SK-N-SH treated with all-trans-retinoic acid at 6 μM for 48 hours (cell line): ENCODE results near the gene RPL35.
A peak's percentile ranks its signal among the peaks of the same experiment; 100 is the strongest.

Experiments
- ATAC-seq: fragments of 200-7000 bp; cut with Tn5 transposase; 3 replicates; pipeline ENCODE4 v1.9.1; 2020; ENCODE audit warnings: mild to moderate bottlenecking, moderate library complexity
- ARNTL ChIP-seq: fragments of 450-650 bp; formaldehyde crosslinking; IDR thresholded peaks from 2 replicates; pipeline ENCODE4 v1.5.0; 2020; ENCODE audit warnings: low read depth, mild to moderate bottlenecking, moderate library complexity, borderline replicate concordance
- BACH2 ChIP-seq: fragments of 250-450 bp; sonication (Bioruptor Pico); IDR thresholded peaks from 2 replicates; pipeline ENCODE4 v1.9.0; 2021; ENCODE audit warnings: mild to moderate bottlenecking, borderline replicate concordance
- CSDC2 ChIP-seq: fragments of 250-450 bp; sonication (Bioruptor Pico); IDR thresholded peaks from 2 replicates; pipeline ENCODE4 v1.5.0; 2020; ENCODE audit warnings: mild to moderate bottlenecking, moderate library complexity
- ESRRG ChIP-seq: fragments of 250-450 bp; sonication (Bioruptor Pico); IDR thresholded peaks from 2 replicates; pipeline ENCODE4 v1.6.1; 2021; ENCODE audit warnings: mild to moderate bottlenecking
- GLIS3 ChIP-seq: fragments of 250-450 bp; sonication (Bioruptor Pico); IDR thresholded peaks from 2 replicates; pipeline ENCODE4 v1.5.0; 2020; ENCODE audit warnings: mild to moderate bottlenecking, moderate library complexity
- OSR1 ChIP-seq: fragments of 250-450 bp; sonication (Bioruptor Pico); IDR thresholded peaks from 2 replicates; pipeline ENCODE4 v1.8.0; 2022; ENCODE audit warnings: moderate library complexity, mild to moderate bottlenecking, inconsistent platforms
- PPARA ChIP-seq: fragments of 250-450 bp; sonication (Bioruptor Pico); IDR thresholded peaks from 2 replicates; pipeline ENCODE4 v1.5.0; 2020; ENCODE audit warnings: mild to moderate bottlenecking, borderline replicate concordance
- SNAI2 ChIP-seq: fragments of 250-450 bp; sonication (Bioruptor Pico); IDR thresholded peaks from 2 replicates; pipeline ENCODE4 v1.5.0; 2020; ENCODE audit warnings: mild to moderate bottlenecking, moderate library complexity
- TCF4 ChIP-seq: fragments of 250-450 bp; sonication (Bioruptor Pico); IDR thresholded peaks from 2 replicates; pipeline ENCODE4 v1.8.0; 2021; ENCODE audit warnings: mild to moderate bottlenecking, moderate library complexity, borderline replicate concordance
- TOX ChIP-seq: fragments of 250-450 bp; sonication (Bioruptor Pico); IDR thresholded peaks from 2 replicates; pipeline ENCODE4 v1.8.0; 2021; ENCODE audit warnings: mild to moderate bottlenecking, moderate library complexity, borderline replicate concordance
- ZC3H10 ChIP-seq: fragments of 250-450 bp; sonication (Bioruptor Pico); IDR thresholded peaks from 2 replicates; pipeline ENCODE4 v1.5.1; 2021; ENCODE audit warnings: mild to moderate bottlenecking, moderate library complexity
- ZFP3 ChIP-seq: fragments of 250-450 bp; sonication (Bioruptor Pico); IDR thresholded peaks from 2 replicates; pipeline ENCODE4 v1.5.0; 2020; ENCODE audit warnings: mild to moderate bottlenecking, moderate library complexity
- ZFP30 ChIP-seq: fragments of 450-650 bp; formaldehyde crosslinking; IDR thresholded peaks from 2 replicates; pipeline ENCODE4 v1.5.0; 2022; ENCODE audit warnings: mild to moderate bottlenecking, moderate library complexity
- ZNF565 ChIP-seq: fragments of 450-650 bp; formaldehyde crosslinking; conservative IDR thresholded peaks from 2 replicates; pipeline ENCODE4 v1.5.0; 2020; ENCODE audit warnings: low read depth, mild to moderate bottlenecking, moderate library complexity
- ZNF70 ChIP-seq: fragments of 450-650 bp; formaldehyde crosslinking; IDR thresholded peaks from 2 replicates; pipeline ENCODE4 v1.5.0; 2020; ENCODE audit warnings: mild to moderate bottlenecking, moderate library complexity
- ZNF8 ChIP-seq: fragments of 450-650 bp; formaldehyde crosslinking; IDR thresholded peaks from 2 replicates; pipeline ENCODE4 v1.5.0; 2020; ENCODE audit warnings: mild to moderate bottlenecking, moderate library complexity
- TF ChIP-seq, protein P1 (sequence below): fragments of 250-450 bp; sonication (Bioruptor Pico); IDR thresholded peaks from 2 replicates; pipeline ENCODE4 v1.8.0; 2020; ENCODE audit warnings: mild to moderate bottlenecking, moderate library complexity, borderline replicate concordance
- TF ChIP-seq, protein P2 (sequence below): fragments of 250-450 bp; sonication (Bioruptor Pico); IDR thresholded peaks from 2 replicates; pipeline ENCODE4 v1.5.1; 2020; ENCODE audit warnings: low read depth, mild to moderate bottlenecking, moderate library complexity
- TF ChIP-seq, protein P3 (sequence below): fragments of 250-450 bp; sonication (Bioruptor Pico); IDR thresholded peaks from 2 replicates; pipeline ENCODE4 v1.5.0; 2020; ENCODE audit warnings: mild to moderate bottlenecking, moderate library complexity
- TF ChIP-seq, protein P4 (sequence below): fragments of 250-450 bp; sonication (Bioruptor Pico); IDR thresholded peaks from 2 replicates; pipeline ENCODE4 v1.5.1; 2021; ENCODE audit warnings: mild to moderate bottlenecking, moderate library complexity

Gene RPL35

DNA sequence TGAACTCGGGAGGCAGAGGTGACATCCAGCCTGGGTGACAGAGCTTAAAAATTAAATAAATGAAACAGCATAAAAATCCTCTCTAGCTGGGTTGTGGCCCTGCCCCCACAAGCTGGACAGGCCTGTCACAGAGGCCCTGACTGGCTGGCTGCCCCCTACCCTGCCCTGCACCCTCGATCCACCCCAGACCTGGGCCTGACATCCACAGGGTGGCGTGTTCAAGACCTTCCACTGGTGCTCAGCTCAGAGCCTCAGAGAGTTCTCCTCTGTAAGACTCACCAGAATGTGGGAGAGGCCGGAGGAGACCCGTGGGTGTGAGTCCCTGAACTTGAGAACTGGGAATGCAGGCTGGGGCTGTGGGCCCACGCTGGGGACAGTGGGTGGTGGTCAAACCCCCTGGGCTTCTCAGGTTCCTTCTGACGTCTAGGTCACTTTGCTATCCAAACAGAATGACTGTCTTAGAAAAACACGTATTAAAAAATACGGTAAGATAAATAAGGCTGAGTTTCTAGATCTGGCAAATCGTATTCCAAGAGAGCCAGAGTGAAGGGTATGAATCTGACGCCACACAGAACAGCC lies 18.2 kb downstream of the RPL35 start:
- TF ChIP-seq ZFP30 (no peak), TOX (no peak), OSR1 (CRISPR knock-in tag) (no peak), PPARA (no peak), BACH2 (CRISPR knock-in tag) (no peak), ZNF8 (CRISPR knock-in tag) (no peak), ZC3H10 (CRISPR knock-in tag) (no peak), ARNTL (CRISPR knock-in tag) (no peak), ESRRG (CRISPR knock-in tag) (no peak)
- TF ChIP-seq, protein P1, sequence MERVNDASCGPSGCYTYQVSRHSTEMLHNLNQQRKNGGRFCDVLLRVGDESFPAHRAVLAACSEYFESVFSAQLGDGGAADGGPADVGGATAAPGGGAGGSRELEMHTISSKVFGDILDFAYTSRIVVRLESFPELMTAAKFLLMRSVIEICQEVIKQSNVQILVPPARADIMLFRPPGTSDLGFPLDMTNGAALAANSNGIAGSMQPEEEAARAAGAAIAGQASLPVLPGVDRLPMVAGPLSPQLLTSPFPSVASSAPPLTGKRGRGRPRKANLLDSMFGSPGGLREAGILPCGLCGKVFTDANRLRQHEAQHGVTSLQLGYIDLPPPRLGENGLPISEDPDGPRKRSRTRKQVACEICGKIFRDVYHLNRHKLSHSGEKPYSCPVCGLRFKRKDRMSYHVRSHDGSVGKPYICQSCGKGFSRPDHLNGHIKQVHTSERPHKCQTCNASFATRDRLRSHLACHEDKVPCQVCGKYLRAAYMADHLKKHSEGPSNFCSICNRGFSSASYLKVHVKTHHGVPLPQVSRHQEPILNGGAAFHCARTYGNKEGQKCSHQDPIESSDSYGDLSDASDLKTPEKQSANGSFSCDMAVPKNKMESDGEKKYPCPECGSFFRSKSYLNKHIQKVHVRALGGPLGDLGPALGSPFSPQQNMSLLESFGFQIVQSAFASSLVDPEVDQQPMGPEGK (CRISPR knock-in tag): no peak
- no peak for ATAC-seq

DNA sequence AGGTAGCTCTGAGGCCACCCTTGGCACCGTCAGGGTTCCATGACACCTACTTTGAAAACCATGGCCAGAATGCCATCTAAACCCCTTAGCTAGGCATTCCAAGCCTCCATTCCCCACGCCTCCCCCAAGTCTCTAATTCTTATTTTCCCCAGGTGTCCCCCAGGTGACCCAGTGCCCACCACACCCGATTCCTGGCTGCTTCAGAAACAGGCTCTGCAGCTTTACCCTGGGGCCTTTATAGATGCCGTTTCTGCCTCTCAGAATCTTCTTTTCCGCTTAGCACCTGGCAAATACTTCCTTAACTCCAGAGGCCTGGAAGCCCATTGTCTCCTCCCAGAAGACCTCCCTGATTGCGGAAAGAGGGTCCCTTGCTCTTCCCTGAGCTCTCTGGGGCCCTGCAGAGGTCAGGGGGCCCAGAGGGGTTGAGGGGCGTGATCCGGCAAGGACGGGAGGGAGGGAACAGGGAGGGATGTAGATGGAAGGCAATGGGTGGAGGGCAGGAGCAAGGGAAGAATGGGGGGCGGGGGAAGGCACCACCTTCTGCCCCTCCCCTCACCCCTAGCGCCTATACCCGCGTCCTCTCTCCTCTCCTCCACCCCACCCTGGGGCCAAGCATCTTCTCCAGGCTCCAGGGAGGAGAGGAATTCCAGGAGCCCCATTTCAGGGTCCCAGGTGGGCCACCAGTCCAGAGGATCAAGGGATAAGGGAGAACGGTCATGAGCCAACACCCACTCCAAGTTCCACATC lies 20.5 kb downstream of the RPL35 start:
- ATAC-seq: no peak
- TF ChIP-seq ESRRG (CRISPR knock-in tag) (no peak), ZFP3 (CRISPR knock-in tag) (no peak), ZNF8 (CRISPR knock-in tag) (no peak), SNAI2 (CRISPR knock-in tag) (no peak)
- TF ChIP-seq, protein P2, sequence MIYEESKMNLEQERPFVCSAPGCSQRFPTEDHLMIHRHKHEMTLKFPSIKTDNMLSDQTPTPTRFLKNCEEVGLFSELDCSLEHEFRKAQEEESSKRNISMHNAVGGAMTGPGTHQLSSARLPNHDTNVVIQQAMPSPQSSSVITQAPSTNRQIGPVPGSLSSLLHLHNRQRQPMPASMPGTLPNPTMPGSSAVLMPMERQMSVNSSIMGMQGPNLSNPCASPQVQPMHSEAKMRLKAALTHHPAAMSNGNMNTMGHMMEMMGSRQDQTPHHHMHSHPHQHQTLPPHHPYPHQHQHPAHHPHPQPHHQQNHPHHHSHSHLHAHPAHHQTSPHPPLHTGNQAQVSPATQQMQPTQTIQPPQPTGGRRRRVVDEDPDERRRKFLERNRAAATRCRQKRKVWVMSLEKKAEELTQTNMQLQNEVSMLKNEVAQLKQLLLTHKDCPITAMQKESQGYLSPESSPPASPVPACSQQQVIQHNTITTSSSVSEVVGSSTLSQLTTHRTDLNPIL (CRISPR knock-in tag): no peak
- TF ChIP-seq, protein P3, sequence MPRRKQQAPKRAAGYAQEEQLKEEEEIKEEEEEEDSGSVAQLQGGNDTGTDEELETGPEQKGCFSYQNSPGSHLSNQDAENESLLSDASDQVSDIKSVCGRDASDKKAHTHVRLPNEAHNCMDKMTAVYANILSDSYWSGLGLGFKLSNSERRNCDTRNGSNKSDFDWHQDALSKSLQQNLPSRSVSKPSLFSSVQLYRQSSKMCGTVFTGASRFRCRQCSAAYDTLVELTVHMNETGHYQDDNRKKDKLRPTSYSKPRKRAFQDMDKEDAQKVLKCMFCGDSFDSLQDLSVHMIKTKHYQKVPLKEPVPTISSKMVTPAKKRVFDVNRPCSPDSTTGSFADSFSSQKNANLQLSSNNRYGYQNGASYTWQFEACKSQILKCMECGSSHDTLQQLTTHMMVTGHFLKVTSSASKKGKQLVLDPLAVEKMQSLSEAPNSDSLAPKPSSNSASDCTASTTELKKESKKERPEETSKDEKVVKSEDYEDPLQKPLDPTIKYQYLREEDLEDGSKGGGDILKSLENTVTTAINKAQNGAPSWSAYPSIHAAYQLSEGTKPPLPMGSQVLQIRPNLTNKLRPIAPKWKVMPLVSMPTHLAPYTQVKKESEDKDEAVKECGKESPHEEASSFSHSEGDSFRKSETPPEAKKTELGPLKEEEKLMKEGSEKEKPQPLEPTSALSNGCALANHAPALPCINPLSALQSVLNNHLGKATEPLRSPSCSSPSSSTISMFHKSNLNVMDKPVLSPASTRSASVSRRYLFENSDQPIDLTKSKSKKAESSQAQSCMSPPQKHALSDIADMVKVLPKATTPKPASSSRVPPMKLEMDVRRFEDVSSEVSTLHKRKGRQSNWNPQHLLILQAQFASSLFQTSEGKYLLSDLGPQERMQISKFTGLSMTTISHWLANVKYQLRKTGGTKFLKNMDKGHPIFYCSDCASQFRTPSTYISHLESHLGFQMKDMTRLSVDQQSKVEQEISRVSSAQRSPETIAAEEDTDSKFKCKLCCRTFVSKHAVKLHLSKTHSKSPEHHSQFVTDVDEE (CRISPR knock-in tag): no peak

DNA sequence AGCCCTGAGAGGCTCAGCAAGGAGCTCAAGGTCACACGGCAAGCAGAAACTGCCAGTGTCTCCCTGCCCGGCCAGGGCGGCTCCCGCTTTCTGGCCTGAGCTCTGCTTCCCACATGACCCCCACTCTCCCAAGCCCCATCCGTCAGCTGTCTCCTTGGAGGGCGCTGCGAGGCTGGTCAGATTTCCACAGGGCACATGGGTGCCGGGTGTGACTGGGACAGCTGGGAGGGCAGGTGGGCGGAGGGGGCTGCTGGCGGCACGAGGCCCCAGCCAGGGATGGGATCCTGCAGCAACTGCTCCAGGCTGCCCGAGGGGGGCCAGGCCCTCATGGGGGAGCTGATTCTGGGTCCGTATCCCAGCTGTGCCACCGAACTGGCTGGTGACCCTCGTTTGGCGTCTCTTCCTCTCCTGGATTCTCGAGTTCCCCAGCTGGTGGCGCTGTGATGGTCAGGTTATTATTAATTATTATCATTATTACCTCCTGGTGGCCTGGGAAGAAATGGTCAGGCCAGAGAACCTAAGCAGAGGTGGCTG lies 21.4 kb downstream of the RPL35 start:
- TF ChIP-seq, protein P3 (CRISPR knock-in tag): no peak
- TF ChIP-seq TOX (no peak), ZNF70 (CRISPR knock-in tag) (no peak), ZNF8 (CRISPR knock-in tag) (no peak)
- ATAC-seq: peak; percentile 66

DNA sequence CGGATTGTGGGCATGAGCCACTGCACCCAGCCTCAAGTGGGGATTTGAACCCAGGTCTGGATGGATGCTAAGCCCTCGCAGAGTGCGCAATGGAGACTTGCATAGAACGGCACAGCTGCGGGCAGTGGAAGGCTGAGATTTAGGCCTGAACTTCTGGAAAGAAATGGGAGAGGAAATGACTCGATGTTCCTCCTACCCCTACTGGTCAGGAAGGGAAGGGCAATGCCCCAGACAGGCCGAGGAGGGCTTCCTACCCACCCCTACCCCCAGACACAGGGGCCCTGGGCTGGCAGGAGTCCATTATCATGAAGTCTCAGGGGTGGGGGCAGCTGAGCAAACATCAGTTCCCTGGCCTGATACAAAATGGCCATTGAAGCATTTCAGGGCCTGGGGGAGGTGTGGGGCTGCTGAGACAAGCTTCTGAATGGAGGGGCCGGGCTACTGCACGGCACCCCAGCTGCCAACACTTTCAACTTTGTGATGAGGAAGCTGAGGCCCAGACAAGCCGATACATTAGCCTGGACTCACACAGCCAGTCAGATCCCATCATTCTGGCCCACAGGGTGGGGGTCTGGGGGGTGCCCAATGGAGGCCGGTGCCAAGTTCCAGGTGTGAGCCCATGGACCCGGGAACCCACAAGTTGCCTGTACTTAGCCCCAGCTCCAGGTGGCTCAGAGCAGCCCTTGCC lies 22.0 kb downstream of the RPL35 start:
- ATAC-seq: peak; percentile 67
- TF ChIP-seq ZNF70 (CRISPR knock-in tag) (no peak), TOX (no peak), ARNTL (CRISPR knock-in tag) (no peak), CSDC2 (CRISPR knock-in tag) (no peak), GLIS3 (CRISPR knock-in tag) (no peak), PPARA (no peak), BACH2 (CRISPR knock-in tag) (no peak), ZFP3 (CRISPR knock-in tag) (no peak), ESRRG (CRISPR knock-in tag) (no peak), OSR1 (CRISPR knock-in tag) (no peak), TCF4 (no peak), ZC3H10 (CRISPR knock-in tag) (no peak), ZNF565 (CRISPR knock-in tag) (no peak)
- TF ChIP-seq, protein P1 (CRISPR knock-in tag): no peak
- TF ChIP-seq, protein P4, sequence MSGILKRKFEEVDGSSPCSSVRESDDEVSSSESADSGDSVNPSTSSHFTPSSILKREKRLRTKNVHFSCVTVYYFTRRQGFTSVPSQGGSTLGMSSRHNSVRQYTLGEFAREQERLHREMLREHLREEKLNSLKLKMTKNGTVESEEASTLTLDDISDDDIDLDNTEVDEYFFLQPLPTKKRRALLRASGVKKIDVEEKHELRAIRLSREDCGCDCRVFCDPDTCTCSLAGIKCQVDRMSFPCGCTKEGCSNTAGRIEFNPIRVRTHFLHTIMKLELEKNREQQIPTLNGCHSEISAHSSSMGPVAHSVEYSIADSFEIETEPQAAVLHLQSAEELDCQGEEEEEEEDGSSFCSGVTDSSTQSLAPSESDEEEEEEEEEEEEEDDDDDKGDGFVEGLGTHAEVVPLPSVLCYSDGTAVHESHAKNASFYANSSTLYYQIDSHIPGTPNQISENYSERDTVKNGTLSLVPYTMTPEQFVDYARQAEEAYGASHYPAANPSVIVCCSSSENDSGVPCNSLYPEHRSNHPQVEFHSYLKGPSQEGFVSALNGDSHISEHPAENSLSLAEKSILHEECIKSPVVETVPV (CRISPR knock-in tag): no peak
